Skeletal muscle tissue (tissue), 4 donors: ENCODE data around the gene VAC14. TPM values are rescaled to one million over a fixed set of nuclear protein-coding genes. Genes with fewer than 3 reads are reported as not detected.
A peak's percentile ranks its signal among the peaks of the same experiment; 100 is the strongest.

Experiments
- H3K27ac ChIP-seq: one replicate; pipeline ENCODE4 v1.7.0; 2013; ENCODE audit warnings: mild to moderate bottlenecking, low read depth, low read length, inconsistent platforms
- H3K27me3 ChIP-seq, 3 donors: one replicate each; pipeline ENCODE4 v1.7.0; 2013; ENCODE audit warnings: low read length in 3 of 3; ENCODE audit not compliant: control insufficient read depth in 3 of 3, insufficient read depth in 3 of 3
- H3K36me3 ChIP-seq, 3 donors: one replicate each; pipeline ENCODE4 v1.7.0; 2013; ENCODE audit warnings: low read length in 3 of 3; ENCODE audit not compliant: control insufficient read depth in 3 of 3, insufficient read depth in 3 of 3
- H3K4me1 ChIP-seq, 3 donors: one replicate each; pipeline ENCODE4 v1.7.0; 2013; ENCODE audit warnings: low read length in 3 of 3, mild to moderate bottlenecking in 3 of 3; ENCODE audit not compliant: control insufficient read depth in 3 of 3, insufficient read depth in 3 of 3
- H3K4me3 ChIP-seq, 3 donors: one replicate each; pipeline ENCODE4 v1.7.0; 2013; ENCODE audit warnings: low read length in 3 of 3
- H3K9ac ChIP-seq, 3 donors: one replicate each; pipeline ENCODE4 v1.7.0; 2013; ENCODE audit warnings: low read length in 3 of 3, mild to moderate bottlenecking in 3 of 3, moderate library complexity in 2 of 3, low read depth in 1 of 3
- H3K9me3 ChIP-seq, 3 donors: one replicate each; pipeline ENCODE4 v1.7.0; 2013; ENCODE audit warnings: low read length in 3 of 3; ENCODE audit not compliant: control insufficient read depth in 3 of 3
- total RNA-seq: library from RNA; depleted of rRNA; stranded (reverse); fragments of >200 nt; gene quantifications from one replicate; pipeline ENCODE4 v1.2.3, GENCODE V29; 2014
- donor health status: Osteomylitis.

The VAC14 gene
- total RNA-seq, 1 donor from 2014 or later, result 15.1 TPM

DNA sequence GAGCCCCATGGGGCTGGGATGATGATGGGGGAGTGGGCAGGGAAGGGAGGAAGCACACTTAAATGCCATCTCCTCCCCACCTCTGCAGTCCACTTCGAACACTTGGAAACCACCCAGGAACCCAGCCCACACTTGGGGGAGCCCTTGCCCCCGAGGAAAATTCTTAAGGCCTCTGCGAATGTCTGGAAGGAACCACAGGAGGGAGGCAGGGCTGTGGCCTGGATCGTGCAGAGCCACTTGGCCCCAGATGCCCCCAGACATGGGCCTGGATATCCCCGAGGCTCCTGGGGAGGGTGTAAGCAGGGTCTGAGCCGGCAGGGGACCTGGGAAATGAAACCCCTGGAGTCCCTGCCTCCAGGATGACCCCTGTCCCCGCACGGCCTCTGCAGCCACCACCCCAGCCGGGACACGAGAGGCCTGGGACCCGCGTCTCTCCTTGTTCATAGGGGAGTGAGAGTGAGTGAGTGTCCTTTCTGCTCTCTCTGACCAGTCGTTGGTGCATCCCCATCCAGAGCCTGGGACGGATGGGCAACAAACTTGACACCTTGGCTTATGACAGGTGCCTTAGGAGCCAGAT is 103.3 kb downstream of the VAC14 start:
- Histone ChIP-seq H3K9me3 (no peaks in the 10 kb centered on the region), H3K4me1 (peaks cover 91 to 100% (median 98%) of the 10 kb centered on the region in 3 donors), H3K9ac (peak overlapping the region in 2 of 3 donors; percentile 53 to 60), H3K27me3 (no peaks in the 10 kb centered on the region), H3K4me3 (no peak overlapping the region), H3K36me3 (no peaks in the 10 kb centered on the region), H3K27ac (no peak overlapping the region)

DNA sequence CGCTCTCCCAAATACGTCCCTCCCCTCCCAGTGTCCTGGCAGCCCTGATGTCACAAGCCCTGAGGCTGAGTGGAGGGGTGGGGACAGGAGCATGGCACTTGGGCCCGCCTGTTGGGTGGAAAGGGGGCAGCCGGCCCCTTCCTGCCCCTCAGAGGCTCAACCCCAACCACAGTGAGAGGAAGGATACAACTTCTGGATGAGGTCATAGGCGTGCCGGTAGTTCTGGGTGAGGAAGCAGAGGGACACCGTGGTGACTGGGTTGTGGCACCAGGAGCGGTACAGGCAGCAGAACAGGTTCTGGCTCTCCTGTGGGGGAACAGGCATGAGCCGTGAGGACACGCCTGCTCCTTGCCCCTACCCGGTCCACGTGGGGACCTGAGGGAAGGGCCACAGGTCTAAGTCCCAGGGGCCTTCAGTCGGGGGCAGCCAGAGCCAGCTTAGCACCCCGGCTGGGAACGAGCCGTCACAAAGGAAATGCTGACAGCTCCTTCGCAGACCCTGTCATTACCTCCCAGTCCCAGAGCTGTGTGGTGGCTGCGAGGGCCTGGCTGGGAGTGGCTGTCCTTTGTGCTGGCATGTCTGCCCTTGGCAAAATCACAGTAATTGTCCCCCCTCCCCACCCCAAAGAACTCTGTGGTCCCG is 103.9 kb downstream of the VAC14 start:
- H3K9ac ChIP-seq, result peak overlapping the region in 2 of 3 donors; percentile 53 to 60
- no peaks in the 10 kb centered on the region for H3K36me3 ChIP-seq
- H3K4me1 ChIP-seq, result peaks cover 92 to 100% (median 98%) of the 10 kb centered on the region in 3 donors
- no peaks in the 10 kb centered on the region for H3K9me3 ChIP-seq
- no peaks in the 10 kb centered on the region for H3K27me3 ChIP-seq
- peak overlapping the region; percentile 96 for H3K27ac ChIP-seq
- H3K4me3 ChIP-seq, result no peak overlapping the region

DNA sequence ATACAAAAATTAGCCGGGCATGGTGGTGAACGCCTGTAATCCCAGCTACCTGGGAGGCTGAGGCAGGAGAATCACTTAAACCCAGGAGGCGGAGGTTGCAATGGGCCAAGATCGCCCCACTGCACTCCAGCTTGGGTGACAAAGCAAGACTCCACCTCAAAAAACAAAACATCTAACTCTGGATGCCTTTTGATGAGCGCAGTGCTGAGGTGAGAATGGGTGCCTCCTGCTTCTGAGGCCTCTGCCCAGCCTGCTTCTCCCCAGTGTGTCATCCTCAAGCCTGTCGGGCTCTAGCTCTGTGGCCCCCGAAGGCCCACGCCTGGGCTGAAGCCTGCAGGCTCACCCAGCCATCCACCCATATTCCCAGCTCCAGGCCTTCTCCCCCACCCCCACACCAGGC is 104.6 kb downstream of the VAC14 start:
- Histone ChIP-seq H3K27me3 (no peaks in the 10 kb centered on the region), H3K36me3 (no peaks in the 10 kb centered on the region), H3K4me3 (no peak overlapping the region), H3K9me3 (no peaks in the 10 kb centered on the region), H3K9ac (peak overlapping the region in 1 of 3 donors; percentile 60), H3K4me1 (peaks cover 92 to 100% (median 98%) of the 10 kb centered on the region in 3 donors), H3K27ac (peak overlapping the region; percentile 96)

DNA sequence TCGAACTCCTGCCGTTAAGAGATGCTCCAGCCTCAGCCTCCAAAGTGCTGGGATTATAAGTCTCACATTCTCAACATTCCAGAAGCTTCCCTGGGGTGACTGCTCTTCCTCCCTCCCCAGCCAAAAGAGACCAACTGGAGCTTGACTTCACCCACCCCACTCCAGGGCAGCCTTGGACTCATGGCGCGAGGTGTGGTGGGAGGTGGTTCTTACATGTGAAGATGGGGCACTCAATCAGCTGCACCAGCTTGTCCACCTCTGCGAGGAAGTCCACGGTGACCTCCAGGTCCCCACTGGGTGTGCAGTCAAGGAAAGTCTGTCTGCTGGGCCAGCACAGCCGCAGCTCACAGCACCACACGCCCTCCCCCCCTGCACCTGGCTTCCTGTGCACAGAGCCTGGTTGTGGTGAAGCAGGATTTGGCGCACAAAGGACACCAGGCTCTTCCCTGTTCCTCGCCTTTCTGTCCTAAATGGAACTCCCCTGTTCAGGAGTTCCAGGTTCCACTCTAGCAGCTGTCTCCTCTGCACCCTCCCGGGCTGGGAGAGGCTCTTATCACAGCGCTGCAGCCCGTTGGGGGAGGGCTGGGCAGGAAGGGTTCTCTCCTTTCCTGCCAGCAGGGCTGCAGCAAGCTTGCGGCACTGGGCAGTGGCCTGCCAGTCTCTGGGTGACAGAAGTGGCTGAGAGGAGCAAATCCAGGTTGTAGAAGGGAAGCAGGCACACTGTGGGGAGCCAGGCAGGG is 105.5 kb downstream of the VAC14 start:
- H3K27me3 ChIP-seq, result no peaks in the 10 kb centered on the region
- peak overlapping the region in 2 of 3 donors; percentile 53 to 76 for H3K9ac ChIP-seq
- no peaks in the 10 kb centered on the region for H3K9me3 ChIP-seq
- peak overlapping the region in 2 of 3 donors; percentile 13 to 36 for H3K4me3 ChIP-seq
- H3K4me1 ChIP-seq, result peaks cover 92 to 100% (median 98%) of the 10 kb centered on the region in 3 donors
- H3K36me3 ChIP-seq, result no peaks in the 10 kb centered on the region
- peak overlapping the region; percentile 96 for H3K27ac ChIP-seq

DNA sequence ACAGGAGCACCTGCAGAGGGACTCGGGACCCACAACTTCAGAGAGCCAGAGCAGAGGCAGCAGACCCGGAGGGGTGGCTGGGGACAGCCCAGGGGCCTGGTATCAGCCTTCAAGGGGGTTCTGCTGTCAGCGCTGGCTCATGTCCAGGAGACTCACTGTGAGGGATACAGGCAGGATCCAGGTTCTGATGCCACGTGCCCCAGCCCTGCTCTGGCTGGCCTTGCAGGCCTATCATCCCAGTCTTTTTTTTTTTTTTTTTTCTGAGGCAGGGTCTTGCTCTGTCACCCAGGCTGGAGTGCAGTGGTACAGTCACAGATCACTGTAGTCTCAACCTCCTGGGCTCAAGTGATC is 106.1 kb downstream of the VAC14 start:
- peaks cover 92 to 100% (median 98%) of the 10 kb centered on the region in 3 donors for H3K4me1 ChIP-seq
- no peak overlapping the region for H3K4me3 ChIP-seq
- H3K36me3 ChIP-seq, result no peaks in the 10 kb centered on the region
- peak overlapping the region in 1 of 3 donors; percentile 82 for H3K9ac ChIP-seq
- no peaks in the 10 kb centered on the region for H3K27me3 ChIP-seq
- H3K27ac ChIP-seq, result peak overlapping the region; percentile 96
- H3K9me3 ChIP-seq, result no peaks in the 10 kb centered on the region

DNA sequence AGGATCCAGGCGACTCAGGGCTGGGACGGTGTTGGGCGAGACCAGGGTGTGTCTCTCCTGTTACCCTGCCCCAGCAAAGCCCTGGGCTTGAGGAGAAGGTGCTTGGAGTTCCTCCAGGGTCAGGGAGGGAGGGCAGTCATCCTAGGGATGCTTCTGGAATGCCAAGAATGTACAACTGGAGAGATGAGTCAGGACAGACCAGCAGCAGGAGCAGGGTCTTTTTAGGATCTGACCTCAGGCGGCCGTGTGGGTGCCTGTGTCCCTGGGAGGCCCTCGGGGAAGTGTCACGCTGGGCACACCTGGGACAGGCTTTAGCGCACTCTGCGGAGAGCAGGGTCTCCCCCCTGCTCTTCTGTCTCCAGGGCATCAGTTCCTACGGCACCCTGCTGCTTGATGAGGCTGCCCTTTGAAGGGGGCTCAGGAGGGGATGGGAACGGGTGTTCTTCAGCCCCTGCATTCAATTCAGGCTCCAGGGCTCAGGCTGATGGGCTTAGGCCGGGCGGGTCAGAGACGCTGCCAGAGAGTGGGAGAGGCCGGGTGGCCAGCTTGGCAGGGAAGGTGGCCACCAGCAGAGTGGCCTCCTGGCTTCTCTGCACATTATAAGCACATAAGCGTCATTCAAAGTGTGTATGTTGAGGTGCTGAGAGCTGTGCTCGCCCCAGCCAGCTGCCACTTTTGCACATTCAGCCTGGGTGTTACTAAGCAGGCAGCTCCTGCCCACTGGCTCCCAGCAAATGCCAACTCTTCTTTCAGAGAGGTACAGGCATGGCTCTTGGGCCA is 106.7 kb downstream of the VAC14 start:
- peaks cover 92 to 100% (median 98%) of the 10 kb centered on the region in 3 donors for H3K4me1 ChIP-seq

DNA sequence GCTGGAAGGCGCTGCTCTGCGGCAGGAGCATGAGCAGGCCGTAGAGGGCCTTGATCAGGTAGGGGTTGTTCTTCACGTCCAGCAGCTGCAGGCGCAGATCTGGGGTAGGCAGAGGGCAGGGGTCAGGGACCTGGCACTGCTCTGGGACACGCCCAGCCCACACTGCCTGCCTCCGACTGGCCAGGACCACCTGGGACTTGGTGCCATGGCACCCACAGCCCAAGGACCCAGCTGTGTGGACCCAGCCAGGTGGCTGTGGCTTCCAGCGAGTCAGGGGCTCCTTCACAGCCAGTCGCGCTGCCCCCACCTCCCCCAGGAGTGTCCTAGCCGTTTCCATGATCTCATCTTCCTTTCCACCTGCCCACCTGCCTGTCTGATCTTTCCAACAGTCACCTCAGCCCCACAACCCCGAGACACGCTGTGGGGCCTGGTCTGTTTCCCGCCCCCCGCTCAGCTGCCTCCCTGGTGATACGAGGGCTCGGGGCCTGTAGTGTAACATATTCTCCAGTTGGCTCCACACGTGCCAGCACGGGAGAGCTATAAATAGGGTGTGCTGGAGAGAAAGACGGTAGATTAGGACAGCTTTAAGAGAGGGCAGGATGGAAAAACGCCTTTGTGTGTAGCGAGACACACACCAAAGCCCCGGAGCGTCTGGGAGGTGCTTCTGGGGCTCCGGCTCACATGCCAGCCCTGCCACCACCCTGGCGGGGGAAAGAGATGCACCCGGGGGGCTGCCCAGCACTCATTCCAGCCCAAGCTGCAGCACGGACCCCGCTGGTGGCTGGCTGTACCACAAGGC is 107.9 kb downstream of the VAC14 start:
- Histone ChIP-seq H3K27me3 (no peaks in the 10 kb centered on the region), H3K36me3 (no peaks in the 10 kb centered on the region), H3K9me3 (no peaks in the 10 kb centered on the region), H3K9ac (peak overlapping the region; percentile 56 to 82 (median 70)), H3K4me3 (peak overlapping the region in 2 of 3 donors; percentile 40 to 52), H3K4me1 (peaks cover 94 to 100% (median 99%) of the 10 kb centered on the region in 3 donors), H3K27ac (peak overlapping the region; percentile 96)

More for the DNA sequence above, 106.7 kb downstream of the VAC14 start:
- peak overlapping the region; percentile 56 to 82 (median 70) for H3K9ac ChIP-seq
- no peaks in the 10 kb centered on the region for H3K27me3 ChIP-seq
- H3K27ac ChIP-seq, result peak overlapping the region; percentile 96
- H3K9me3 ChIP-seq, result no peaks in the 10 kb centered on the region
- no peaks in the 10 kb centered on the region for H3K36me3 ChIP-seq
- no peak overlapping the region for H3K4me3 ChIP-seq

DNA sequence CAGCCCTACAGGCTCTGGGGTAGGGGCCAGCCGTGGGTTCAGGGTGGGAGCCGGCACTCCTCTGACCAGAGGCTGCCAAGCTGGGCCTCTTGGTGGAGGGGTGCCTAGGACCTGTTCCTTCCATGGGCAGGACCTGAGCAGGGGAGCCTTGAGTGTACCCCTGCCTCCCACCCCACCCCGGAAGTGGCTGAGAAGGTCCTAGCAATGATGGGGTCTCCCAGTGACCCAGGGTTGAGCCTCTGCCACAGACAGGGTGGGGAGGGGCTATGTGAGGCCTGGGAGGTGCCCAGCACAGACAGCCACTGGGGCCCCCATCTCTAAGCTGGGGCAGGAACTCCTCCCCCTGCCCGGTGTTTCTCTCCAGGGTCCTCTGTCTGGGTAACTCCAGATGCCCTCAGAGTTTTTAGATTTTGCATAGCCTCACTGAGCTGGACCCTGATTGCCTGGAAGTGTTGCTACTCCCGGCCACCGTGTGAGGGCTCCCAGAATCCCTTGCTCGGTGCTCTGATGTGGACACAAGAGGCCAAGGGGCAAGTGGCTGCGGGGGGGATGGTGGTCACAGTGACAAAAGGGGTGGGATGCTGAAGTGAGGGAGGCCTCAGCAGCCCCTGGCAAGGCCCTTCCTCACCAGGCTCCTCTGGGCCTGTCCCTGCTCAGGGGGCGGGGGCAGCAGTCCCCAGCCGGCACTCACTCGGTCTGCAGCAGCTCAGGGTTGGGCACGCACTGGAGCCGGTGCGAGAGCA is 108.7 kb downstream of the VAC14 start:
- H3K27me3 ChIP-seq, result no peaks in the 10 kb centered on the region
- peak overlapping the region; percentile 96 for H3K27ac ChIP-seq
- H3K36me3 ChIP-seq, result no peaks in the 10 kb centered on the region
- peak overlapping the region; percentile 56 to 82 (median 70) for H3K9ac ChIP-seq
- no peaks in the 10 kb centered on the region for H3K9me3 ChIP-seq
- peak overlapping the region in 2 of 3 donors; percentile 27 to 45 for H3K4me3 ChIP-seq
- peaks cover 97 to 100% (median 99%) of the 10 kb centered on the region in 3 donors for H3K4me1 ChIP-seq
